HFFc6 (cell line): ENCODE data around the gene ZIC2. TPM values are rescaled to one million over a fixed set of nuclear protein-coding genes. Genes with fewer than 3 reads are reported as not detected.

Source experiments
- DNase-seq: peaks from one replicate; pipeline ENCODE4 v3.0.0-alpha.2; 2018
- H3K27ac Mint-ChIP-seq: 2 replicates; pipeline ENCODE4 v1.8.0; 2020; ENCODE audit warnings: mild to moderate bottlenecking, mixed read lengths
- H3K27me3 Mint-ChIP-seq: 2 replicates; pipeline ENCODE4 v1.8.0; 2021; ENCODE audit warnings: mild to moderate bottlenecking, moderate library complexity, mixed read lengths; ENCODE audit not compliant: insufficient read depth
- H3K36me3 Mint-ChIP-seq: 2 replicates; pipeline ENCODE4 v1.8.0; 2021; ENCODE audit warnings: low read depth, mixed read lengths
- H3K4me1 Mint-ChIP-seq: 2 replicates; pipeline ENCODE4 v1.8.0; 2020; ENCODE audit warnings: low read depth, mixed read lengths
- H3K4me3 Mint-ChIP-seq: 2 replicates; pipeline ENCODE4 v1.8.0; 2020; ENCODE audit warnings: mild to moderate bottlenecking, moderate library complexity, mixed read lengths
- H3K9me3 Mint-ChIP-seq: 2 replicates; pipeline ENCODE4 v1.8.0; 2020; ENCODE audit warnings: mild to moderate bottlenecking, mixed read lengths
- total RNA-seq, 6 experiments: library from RNA; stranded (reverse); fragmentation: NEBNext Ultra II Directional; extraction: Animal tissue kit (Norgen Biotek cat#: 25700); gene quantifications; 2 replicates in 1 of 6; 3 replicates in 5 of 6; pipeline ENCODE4 v1.2.3, GENCODE V29; 2021
- TF ChIP-seq, protein P1 (sequence below): fragments of 200-600 bp; sonication (generic); IDR thresholded peaks from 2 replicates; pipeline ENCODE4 v1.5.0; 2021; ENCODE audit warnings: antibody characterized with exemption, mild to moderate bottlenecking

Gene ZIC2
- total RNA-seq, 6 experiments from 2014 or later = 0.07 to 1.9 (median 1.2) TPM; not detected in 1

DNA sequence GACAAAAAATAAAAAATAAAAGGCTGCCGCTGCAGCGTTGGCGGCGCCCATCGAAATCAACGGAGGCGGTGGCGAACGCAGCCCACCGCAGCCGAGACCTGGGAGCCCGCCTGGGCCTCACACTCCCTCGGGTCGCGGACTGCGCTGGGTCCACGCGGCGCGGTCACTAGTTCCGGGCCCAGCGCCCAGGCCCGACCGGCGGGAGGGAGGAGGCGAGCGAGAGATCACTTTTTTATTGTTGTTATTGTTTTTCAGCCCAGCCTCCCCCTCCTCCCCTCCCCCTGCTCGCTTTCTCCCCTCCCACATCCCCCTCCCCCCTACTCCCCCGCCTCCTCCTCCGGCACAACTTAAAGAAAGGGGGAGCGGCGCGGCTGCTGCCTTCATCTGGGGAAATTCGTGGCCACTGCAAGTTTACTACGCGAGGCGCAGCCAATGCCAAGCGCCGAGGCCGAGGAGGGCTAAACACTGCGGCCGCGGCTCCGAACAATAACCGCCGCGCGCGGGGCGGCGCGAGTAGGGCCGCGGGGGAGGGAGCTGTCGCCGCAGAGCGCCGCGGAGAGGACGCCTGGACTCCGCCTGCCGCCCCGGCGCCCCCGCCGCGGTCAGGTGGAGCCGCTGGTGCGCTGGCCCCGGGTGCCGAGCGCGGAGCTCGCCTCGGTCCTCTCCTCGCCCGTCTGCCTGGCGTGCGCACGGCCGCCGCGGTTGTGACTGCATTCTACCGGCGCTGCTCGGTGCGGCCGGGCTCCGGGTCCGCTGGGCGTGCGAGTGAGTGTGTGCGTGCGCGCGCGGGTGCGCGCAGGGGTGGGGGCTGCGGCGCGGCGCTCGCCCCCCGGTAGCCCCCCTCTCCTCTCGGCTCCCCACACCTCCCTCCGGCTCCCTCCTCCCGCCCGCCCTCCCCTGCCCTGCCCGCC lies 505 bp upstream of the ZIC2 start:
- peaks cover 63% of the 10 kb centered on the region for H3K27me3 Mint-ChIP-seq
- TF ChIP-seq, protein P1, sequence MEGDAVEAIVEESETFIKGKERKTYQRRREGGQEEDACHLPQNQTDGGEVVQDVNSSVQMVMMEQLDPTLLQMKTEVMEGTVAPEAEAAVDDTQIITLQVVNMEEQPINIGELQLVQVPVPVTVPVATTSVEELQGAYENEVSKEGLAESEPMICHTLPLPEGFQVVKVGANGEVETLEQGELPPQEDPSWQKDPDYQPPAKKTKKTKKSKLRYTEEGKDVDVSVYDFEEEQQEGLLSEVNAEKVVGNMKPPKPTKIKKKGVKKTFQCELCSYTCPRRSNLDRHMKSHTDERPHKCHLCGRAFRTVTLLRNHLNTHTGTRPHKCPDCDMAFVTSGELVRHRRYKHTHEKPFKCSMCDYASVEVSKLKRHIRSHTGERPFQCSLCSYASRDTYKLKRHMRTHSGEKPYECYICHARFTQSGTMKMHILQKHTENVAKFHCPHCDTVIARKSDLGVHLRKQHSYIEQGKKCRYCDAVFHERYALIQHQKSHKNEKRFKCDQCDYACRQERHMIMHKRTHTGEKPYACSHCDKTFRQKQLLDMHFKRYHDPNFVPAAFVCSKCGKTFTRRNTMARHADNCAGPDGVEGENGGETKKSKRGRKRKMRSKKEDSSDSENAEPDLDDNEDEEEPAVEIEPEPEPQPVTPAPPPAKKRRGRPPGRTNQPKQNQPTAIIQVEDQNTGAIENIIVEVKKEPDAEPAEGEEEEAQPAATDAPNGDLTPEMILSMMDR = no peak
- peaks cover 5% of the 10 kb centered on the region; the same call in 1 of the 2 replicates for H3K36me3 Mint-ChIP-seq
- H3K27ac Mint-ChIP-seq = no peak overlapping the region
- peak; percentile 11 for DNase-seq
- no peaks in the 10 kb centered on the region for H3K9me3 Mint-ChIP-seq
- H3K4me3 Mint-ChIP-seq = peak overlapping the region; percentile 53
- H3K4me1 Mint-ChIP-seq = peaks cover 26% of the 10 kb centered on the region

DNA sequence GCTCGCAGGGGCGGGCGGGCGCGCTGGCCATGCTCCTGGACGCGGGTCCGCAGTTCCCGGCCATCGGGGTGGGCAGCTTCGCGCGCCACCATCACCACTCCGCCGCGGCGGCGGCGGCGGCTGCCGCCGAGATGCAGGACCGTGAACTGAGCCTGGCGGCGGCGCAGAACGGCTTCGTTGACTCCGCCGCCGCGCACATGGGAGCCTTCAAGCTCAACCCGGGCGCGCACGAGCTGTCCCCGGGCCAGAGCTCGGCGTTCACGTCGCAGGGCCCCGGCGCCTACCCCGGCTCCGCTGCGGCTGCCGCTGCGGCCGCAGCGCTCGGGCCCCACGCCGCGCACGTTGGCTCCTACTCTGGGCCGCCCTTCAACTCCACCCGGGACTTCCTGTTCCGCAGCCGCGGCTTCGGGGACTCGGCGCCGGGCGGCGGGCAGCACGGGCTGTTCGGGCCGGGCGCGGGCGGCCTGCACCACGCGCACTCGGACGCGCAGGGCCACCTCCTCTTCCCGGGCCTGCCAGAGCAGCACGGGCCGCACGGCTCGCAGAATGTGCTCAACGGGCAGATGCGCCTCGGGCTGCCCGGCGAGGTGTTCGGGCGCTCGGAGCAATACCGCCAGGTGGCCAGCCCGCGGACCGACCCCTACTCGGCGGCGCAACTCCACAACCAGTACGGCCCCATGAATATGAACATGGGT lies 599 bp downstream of the ZIC2 start:
- H3K36me3 Mint-ChIP-seq = peaks cover 5% of the 10 kb centered on the region; the same call in 1 of the 2 replicates
- peak overlapping the region; percentile 79; the same call in 1 of the 2 replicates for H3K4me3 Mint-ChIP-seq
- H3K27ac Mint-ChIP-seq = no peak overlapping the region
- no peaks in the 10 kb centered on the region for H3K9me3 Mint-ChIP-seq
- no peak for DNase-seq
- H3K27me3 Mint-ChIP-seq = peaks cover 62% of the 10 kb centered on the region
- peaks cover 26% of the 10 kb centered on the region for H3K4me1 Mint-ChIP-seq
- TF ChIP-seq, protein P1 = no peak

DNA sequence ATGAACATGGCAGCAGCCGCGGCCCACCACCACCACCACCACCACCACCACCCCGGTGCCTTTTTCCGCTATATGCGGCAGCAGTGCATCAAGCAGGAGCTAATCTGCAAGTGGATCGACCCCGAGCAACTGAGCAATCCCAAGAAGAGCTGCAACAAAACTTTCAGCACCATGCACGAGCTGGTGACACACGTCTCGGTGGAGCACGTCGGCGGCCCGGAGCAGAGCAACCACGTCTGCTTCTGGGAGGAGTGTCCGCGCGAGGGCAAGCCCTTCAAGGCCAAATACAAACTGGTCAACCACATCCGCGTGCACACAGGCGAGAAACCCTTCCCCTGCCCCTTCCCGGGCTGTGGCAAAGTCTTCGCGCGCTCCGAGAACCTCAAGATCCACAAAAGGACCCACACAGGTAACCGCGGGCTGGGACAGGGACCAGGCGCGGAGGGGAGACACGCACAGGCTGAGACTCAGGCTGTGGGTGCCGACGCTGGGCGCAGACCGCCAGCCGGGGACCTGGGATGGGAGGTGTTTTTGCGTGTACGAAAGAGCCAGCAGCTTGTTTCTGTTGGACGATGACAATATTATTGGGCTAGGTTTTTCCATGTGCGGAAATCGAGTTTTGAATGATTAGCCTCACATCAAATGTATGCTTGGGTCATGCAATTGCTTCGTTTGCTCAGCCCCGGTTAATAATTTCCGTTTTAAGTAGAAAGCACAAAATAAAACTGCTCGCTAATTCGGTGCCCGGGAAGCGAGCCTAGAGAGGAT lies 1.3 kb downstream of the ZIC2 start:
- Mint-ChIP-seq H3K4me1 (peaks cover 26% of the 10 kb centered on the region), H3K4me3 (peak overlapping the region; percentile 79; the same call in 1 of the 2 replicates), H3K9me3 (no peaks in the 10 kb centered on the region), H3K27me3 (peaks cover 62% of the 10 kb centered on the region), H3K27ac (peak overlapping the region; percentile 46; the same call in 1 of the 2 replicates), H3K36me3 (peaks cover 5% of the 10 kb centered on the region; the same call in 1 of the 2 replicates)
- TF ChIP-seq, protein P1 = no peak
- DNase-seq = no peak

DNA sequence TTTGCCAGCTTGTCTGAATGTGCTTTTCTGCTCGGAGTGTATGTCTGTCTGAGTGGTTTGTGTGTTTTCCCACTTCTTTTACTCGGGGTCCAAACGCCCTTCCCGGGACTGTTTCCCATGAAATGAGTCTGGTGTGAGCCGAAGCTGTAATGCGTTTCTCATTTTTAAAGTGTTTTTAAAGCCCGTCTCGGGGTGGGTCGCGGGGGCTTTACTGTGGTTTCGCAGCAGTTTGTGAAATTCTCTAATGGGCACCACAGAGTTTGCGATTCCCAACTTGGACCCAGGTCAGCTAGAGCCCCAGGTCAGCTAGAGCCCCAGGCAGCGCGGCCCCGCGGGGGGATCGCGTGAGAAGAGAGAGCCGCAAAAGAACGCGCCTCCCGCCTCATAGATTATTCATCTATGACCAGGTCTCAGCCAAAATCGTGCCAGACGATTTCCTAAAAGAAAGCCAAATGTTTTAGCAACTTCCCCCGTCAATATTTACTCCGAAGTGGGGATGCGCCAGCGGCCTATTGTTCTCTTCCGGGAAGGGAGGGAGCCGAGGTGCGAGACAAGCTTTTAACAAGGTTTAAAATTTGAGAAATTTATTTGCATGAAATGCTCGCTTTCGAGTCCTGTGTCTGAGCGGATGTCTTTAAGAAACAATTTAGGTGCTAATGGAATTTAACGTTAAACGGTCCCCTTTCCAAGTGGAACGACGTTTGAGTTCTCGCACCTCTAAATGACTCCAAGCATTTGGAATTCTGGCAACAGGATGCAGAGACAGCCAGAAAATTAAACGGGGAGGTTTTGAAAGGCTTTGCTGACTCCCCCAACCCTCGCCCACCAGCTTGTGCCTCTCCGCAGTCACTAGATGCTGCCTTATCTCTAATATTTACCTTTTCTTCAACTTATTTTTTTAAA lies 2.2 kb downstream of the ZIC2 start:
- peaks cover 23% of the 10 kb centered on the region for H3K4me1 Mint-ChIP-seq
- peak overlapping the region; percentile 79; the same call in 1 of the 2 replicates for H3K4me3 Mint-ChIP-seq
- TF ChIP-seq, protein P1 = no peak
- peak overlapping the region; percentile 46; the same call in 1 of the 2 replicates for H3K27ac Mint-ChIP-seq
- H3K9me3 Mint-ChIP-seq = no peaks in the 10 kb centered on the region
- no peak for DNase-seq
- peaks cover 60% of the 10 kb centered on the region for H3K27me3 Mint-ChIP-seq
- peaks cover 5% of the 10 kb centered on the region; the same call in 1 of the 2 replicates for H3K36me3 Mint-ChIP-seq
